ENCODE measurements around the gene FOLR1.

GRCh38 chr11:72244361-72245262 is 52.7 kb downstream of the FOLR1 start:
- TF ChIP-seq, protein P1, sequence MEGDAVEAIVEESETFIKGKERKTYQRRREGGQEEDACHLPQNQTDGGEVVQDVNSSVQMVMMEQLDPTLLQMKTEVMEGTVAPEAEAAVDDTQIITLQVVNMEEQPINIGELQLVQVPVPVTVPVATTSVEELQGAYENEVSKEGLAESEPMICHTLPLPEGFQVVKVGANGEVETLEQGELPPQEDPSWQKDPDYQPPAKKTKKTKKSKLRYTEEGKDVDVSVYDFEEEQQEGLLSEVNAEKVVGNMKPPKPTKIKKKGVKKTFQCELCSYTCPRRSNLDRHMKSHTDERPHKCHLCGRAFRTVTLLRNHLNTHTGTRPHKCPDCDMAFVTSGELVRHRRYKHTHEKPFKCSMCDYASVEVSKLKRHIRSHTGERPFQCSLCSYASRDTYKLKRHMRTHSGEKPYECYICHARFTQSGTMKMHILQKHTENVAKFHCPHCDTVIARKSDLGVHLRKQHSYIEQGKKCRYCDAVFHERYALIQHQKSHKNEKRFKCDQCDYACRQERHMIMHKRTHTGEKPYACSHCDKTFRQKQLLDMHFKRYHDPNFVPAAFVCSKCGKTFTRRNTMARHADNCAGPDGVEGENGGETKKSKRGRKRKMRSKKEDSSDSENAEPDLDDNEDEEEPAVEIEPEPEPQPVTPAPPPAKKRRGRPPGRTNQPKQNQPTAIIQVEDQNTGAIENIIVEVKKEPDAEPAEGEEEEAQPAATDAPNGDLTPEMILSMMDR (conservative IDR thresholded peaks at IDR 0.05 in 1 of 2, IDR thresholded peaks at IDR 0.05 in 1 of 2; ENCODE audit: low read depth in 1 of 2, low read length in 2 of 2): no peak
- TF ChIP-seq EZH2 (IDR thresholded peaks at IDR 0.05; ENCODE audit: low read length, missing control alignments): peak; percentile 100
